ENCODE results near the gene HS2ST1.

- TF ChIP-seq POLR2A (IDR thresholded peaks at IDR 0.05), result no peak
- no peak for TF ChIP-seq CTCF (IDR thresholded peaks at IDR 0.05)
Observed at GRCh38 chr1:87146538-87146937, 232.1 kb downstream of the HS2ST1 start.

All from uterus (tissue), 2 donors.